WTC11 (cell line): Measurements from ENCODE around the gene AGBL4.

Experiments used
- ATF3 ChIP-seq: sonication (generic); formaldehyde crosslinking; conservative IDR thresholded peaks from 2 replicates; pipeline ENCODE4 v1.8.1; 2022; ENCODE audit warnings: mild to moderate bottlenecking, missing genetic modification reagents
- CTCF ChIP-seq: fragments of 200-600 bp; IDR thresholded peaks from 2 replicates; pipeline ENCODE4 v1.8.0; 2022; ENCODE audit warnings: antibody characterized with exemption
- ELF4 ChIP-seq: sonication (generic); formaldehyde crosslinking; IDR thresholded peaks from 2 replicates; pipeline ENCODE4 v1.8.1; 2022; ENCODE audit warnings: low read depth, mild to moderate bottlenecking, moderate library complexity, missing genetic modification reagents
- ESRRA ChIP-seq: sonication (generic); formaldehyde crosslinking; IDR thresholded peaks from 2 replicates; pipeline ENCODE4 v1.8.1; 2022; ENCODE audit warnings: mild to moderate bottlenecking, missing genetic modification reagents, borderline replicate concordance
- JAZF1 ChIP-seq: fragments of 250-450 bp; sonication (Bioruptor Pico); IDR thresholded peaks from 2 replicates; pipeline ENCODE4 v1.9.0; 2021; ENCODE audit warnings: moderate library complexity, mild to moderate bottlenecking, inconsistent platforms
- JUN ChIP-seq: sonication (generic); formaldehyde crosslinking; IDR thresholded peaks from 2 replicates; pipeline ENCODE4 v1.8.0; 2023; ENCODE audit warnings: mild to moderate bottlenecking, missing genetic modification reagents
- NFYB ChIP-seq: sonication (generic); formaldehyde crosslinking; conservative IDR thresholded peaks from 2 replicates; pipeline ENCODE4 v1.8.0; 2022; ENCODE audit warnings: low read depth, missing genetic modification reagents
- TEAD4 ChIP-seq: sonication (generic); formaldehyde crosslinking; IDR thresholded peaks from 2 replicates; pipeline ENCODE4 v1.8.0; 2022; ENCODE audit warnings: mild to moderate bottlenecking, missing genetic modification reagents
- USF2 ChIP-seq: sonication (generic); formaldehyde crosslinking; IDR thresholded peaks from 2 replicates; pipeline ENCODE4 v1.8.1; 2023; ENCODE audit warnings: mild to moderate bottlenecking, missing genetic modification reagents, moderate library complexity
- ZNF138 ChIP-seq: sonication (generic); formaldehyde crosslinking; conservative IDR thresholded peaks from 2 replicates; pipeline ENCODE4 v1.8.1; 2022; ENCODE audit warnings: mild to moderate bottlenecking, moderate library complexity, missing genetic modification reagents
- ZNF423 ChIP-seq: fragments of 250-450 bp; sonication (Bioruptor Pico); IDR thresholded peaks from 2 replicates; pipeline ENCODE4 v2.1.2; 2022; ENCODE audit warnings: mild to moderate bottlenecking, moderate library complexity
- TF ChIP-seq, protein P1 (sequence below): sonication (generic); formaldehyde crosslinking; IDR thresholded peaks from 2 replicates; pipeline ENCODE4 v1.8.1; 2022; ENCODE audit warnings: mild to moderate bottlenecking, moderate library complexity, missing genetic modification reagents
- TF ChIP-seq, protein P2 (sequence below): sonication (generic); formaldehyde crosslinking; IDR thresholded peaks from 2 replicates; pipeline ENCODE4 v1.8.0; 2022; ENCODE audit warnings: mild to moderate bottlenecking, missing genetic modification reagents

DNA sequence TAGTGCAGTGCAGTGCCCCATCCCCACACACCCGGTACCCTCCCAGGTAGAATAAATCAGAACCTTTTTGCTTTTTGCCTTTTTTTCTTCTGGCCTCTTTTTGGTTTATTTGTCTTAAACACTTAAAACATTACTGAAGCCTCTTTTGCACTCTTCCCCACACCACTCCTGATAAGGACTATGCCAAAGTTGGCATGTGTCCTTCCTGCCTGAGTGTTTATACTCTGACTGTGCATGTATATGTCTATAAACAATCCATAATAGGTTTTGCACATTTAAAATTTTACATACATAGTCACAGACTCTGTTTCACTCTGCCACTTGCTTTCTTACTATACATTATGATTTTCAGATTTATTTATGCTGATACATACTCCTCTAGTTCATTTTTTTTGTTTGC lies 1306.7 kb downstream of the AGBL4 start:
- TF ChIP-seq, protein P1, sequence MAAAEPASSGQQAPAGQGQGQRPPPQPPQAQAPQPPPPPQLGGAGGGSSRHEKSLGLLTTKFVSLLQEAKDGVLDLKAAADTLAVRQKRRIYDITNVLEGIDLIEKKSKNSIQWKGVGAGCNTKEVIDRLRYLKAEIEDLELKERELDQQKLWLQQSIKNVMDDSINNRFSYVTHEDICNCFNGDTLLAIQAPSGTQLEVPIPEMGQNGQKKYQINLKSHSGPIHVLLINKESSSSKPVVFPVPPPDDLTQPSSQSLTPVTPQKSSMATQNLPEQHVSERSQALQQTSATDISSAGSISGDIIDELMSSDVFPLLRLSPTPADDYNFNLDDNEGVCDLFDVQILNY (CRISPR knock-in tag) = no peak
- TF ChIP-seq USF2 (CRISPR knock-in tag) (no peak), CTCF (no peak), JAZF1 (no peak), ESRRA (CRISPR knock-in tag) (no peak), ATF3 (no peak), JUN (CRISPR knock-in tag) (no peak), TEAD4 (CRISPR knock-in tag) (no peak), ZNF423 (no peak), ELF4 (CRISPR knock-in tag) (no peak), NFYB (CRISPR knock-in tag) (no peak), ZNF138 (CRISPR knock-in tag) (no peak)
- TF ChIP-seq, protein P2, sequence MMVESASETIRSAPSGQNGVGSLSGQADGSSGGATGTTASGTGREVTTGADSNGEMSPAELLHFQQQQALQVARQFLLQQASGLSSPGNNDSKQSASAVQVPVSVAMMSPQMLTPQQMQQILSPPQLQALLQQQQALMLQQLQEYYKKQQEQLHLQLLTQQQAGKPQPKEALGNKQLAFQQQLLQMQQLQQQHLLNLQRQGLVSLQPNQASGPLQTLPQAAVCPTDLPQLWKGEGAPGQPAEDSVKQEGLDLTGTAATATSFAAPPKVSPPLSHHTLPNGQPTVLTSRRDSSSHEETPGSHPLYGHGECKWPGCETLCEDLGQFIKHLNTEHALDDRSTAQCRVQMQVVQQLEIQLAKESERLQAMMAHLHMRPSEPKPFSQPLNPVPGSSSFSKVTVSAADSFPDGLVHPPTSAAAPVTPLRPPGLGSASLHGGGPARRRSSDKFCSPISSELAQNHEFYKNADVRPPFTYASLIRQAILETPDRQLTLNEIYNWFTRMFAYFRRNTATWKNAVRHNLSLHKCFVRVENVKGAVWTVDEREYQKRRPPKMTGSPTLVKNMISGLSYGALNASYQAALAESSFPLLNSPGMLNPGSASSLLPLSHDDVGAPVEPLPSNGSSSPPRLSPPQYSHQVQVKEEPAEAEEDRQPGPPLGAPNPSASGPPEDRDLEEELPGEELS = no peak
